ENCODE measurements around the gene EBF4.
A peak's percentile ranks its signal among the peaks of the same experiment; 100 is the strongest.
"Not testable (repeated sequence)": the region's sequence is repeated elsewhere in the genome, so short reads cannot be mapped to it uniquely, and the experiment has no call there.

Gene EBF4

GRCh38 chr20:2672446-2672845, 20.1 kb upstream of the EBF4 start:
- no peak for DNase-seq

GRCh38 chr20:2673453-2673852, 19.1 kb upstream of the EBF4 start:
- DNase-seq = no peak

GRCh38 chr20:2680046-2680445, 12.5 kb upstream of the EBF4 start:
- DNase-seq = no peak

- DNase-seq = not testable (repeated sequence)
Observed at GRCh38 chr20:2682040-2682439, 10.5 kb upstream of the EBF4 start.

- not testable (repeated sequence) for DNase-seq
Observed at GRCh38 chr20:2684817-2685216, 7.8 kb upstream of the EBF4 start.

GRCh38 chr20:2687514-2687913, 5.1 kb upstream of the EBF4 start:
- DNase-seq = no peak

GRCh38 chr20:2688041-2688591, 4.5 kb upstream of the EBF4 start:
- DNase-seq = peak; percentile 78

- no peak for DNase-seq
Observed at GRCh38 chr20:2690213-2690612, 2.4 kb upstream of the EBF4 start.

- DNase-seq = no peak
Observed at GRCh38 chr20:2690718-2691117, 1.9 kb upstream of the EBF4 start.

GRCh38 chr20:2691127-2691526, 1.5 kb upstream of the EBF4 start:
- no peak for DNase-seq

- DNase-seq = no peak
Observed at GRCh38 chr20:2691663-2692035, 931 bp upstream of the EBF4 start.

- no peak for DNase-seq
Observed at GRCh38 chr20:2692886-2693285, 306 bp downstream of the EBF4 start.

GRCh38 chr20:2693286-2694007, 867 bp downstream of the EBF4 start:
- DNase-seq = peak; percentile 40

- DNase-seq = no peak
Observed at GRCh38 chr20:2694008-2694471, 1.5 kb downstream of the EBF4 start.

- no peak for DNase-seq
Observed at GRCh38 chr20:2694519-2694918, 1.9 kb downstream of the EBF4 start.

GRCh38 chr20:2695206-2695983, 2.8 kb downstream of the EBF4 start:
- no peak for DNase-seq

- DNase-seq = not testable (repeated sequence)
Observed at GRCh38 chr20:2695984-2696525, 3.5 kb downstream of the EBF4 start.

GRCh38 chr20:2696646-2697045, 4.1 kb downstream of the EBF4 start:
- no peak for DNase-seq

GRCh38 chr20:2697768-2698167, 5.2 kb downstream of the EBF4 start:
- DNase-seq = no peak

GRCh38 chr20:2698186-2698817, 5.7 kb downstream of the EBF4 start:
- no peak for DNase-seq

- no peak for DNase-seq
Observed at GRCh38 chr20:2698912-2699311, 6.3 kb downstream of the EBF4 start.

GRCh38 chr20:2699775-2700413, 7.3 kb downstream of the EBF4 start:
- DNase-seq = no peak

Measured in activated CD4-positive, alpha-beta T cell treated with anti-CD3 and anti-CD28 coated beads, Interleukin-10, Interleukin-2, amounts not matched to agents 100 ng/mL and 50 ng/mL, durations not matched to agents 16 hours and 8 hours (primary cell).